Measurements from ENCODE around the gene ZCCHC12.

The ZCCHC12 gene

DNA sequence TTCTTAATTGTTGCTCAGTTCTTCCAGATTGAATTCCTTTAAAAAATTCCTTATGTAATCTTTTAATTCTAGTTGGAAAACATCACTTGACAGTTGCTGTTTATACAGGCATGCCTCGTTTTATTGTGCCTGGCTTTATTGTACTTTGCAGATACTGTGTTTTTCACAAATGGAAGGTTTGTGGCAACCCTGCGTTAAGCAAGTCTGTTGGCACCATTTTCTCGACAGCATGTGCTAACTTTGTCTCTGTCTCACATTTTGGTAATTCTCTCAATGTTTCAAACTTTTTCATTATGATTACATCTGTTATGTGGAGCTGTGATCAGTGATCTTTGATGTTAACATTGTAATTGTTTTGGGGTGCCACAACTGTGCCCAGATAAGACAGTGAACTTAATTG is 33.4 kb downstream of the ZCCHC12 start:
- Mint-ChIP-seq H3K36me3 (no peaks in the 10 kb centered on the region), H3K27me3 (no peaks in the 10 kb centered on the region), H3K4me1 (no peaks in the 10 kb centered on the region), H3K27ac (no peak overlapping the region), H3K4me3 (no peak overlapping the region), H3K9me3 (no peaks in the 10 kb centered on the region)

DNA sequence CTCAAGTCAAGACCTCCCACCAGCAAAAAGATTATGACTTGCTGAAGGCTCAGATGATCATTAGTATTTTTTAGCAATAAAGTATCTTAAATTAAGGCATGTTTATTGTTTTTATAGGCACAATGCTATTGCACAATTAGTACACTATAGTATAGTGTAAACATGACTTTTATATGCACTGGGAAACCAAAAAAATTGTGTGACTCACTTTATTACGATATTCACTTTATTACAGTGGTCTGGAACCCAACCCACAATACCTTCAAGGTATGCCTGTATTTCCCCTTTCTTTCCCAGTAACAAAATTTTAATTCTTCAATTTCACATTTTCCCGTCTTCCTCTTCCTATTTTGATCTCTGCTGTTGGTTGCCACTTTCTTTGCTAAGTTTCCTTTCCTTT is 37.7 kb downstream of the ZCCHC12 start:
- H3K27ac Mint-ChIP-seq = no peak overlapping the region
- H3K36me3 Mint-ChIP-seq = no peaks in the 10 kb centered on the region
- H3K27me3 Mint-ChIP-seq = no peaks in the 10 kb centered on the region
- no peaks in the 10 kb centered on the region for H3K9me3 Mint-ChIP-seq
- H3K4me1 Mint-ChIP-seq = no peaks in the 10 kb centered on the region
- no peak overlapping the region for H3K4me3 Mint-ChIP-seq

DNA sequence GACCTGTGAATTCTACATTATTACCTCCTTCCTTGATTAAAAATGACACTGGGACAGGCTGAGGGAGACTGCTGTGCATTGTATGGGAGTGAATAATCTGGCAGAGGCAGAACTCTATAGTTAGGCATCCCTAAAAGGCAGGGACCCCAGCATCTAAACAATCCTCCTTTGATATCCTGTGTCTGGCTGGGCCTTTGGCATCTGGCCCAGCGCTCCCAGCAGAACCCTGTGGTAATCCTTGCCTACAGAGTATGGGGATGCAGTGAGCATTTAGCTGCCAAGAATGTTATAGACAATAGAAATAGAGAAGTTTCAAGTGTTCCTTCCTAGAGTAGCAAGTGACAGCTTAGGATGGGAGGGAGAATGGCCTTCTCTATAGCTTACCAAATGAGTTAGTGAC is 38.5 kb downstream of the ZCCHC12 start:
- no peak overlapping the region for H3K27ac Mint-ChIP-seq
- no peaks in the 10 kb centered on the region for H3K36me3 Mint-ChIP-seq
- H3K9me3 Mint-ChIP-seq = no peaks in the 10 kb centered on the region
- H3K4me3 Mint-ChIP-seq = no peak overlapping the region
- no peaks in the 10 kb centered on the region for H3K27me3 Mint-ChIP-seq
- H3K4me1 Mint-ChIP-seq = no peaks in the 10 kb centered on the region

DNA sequence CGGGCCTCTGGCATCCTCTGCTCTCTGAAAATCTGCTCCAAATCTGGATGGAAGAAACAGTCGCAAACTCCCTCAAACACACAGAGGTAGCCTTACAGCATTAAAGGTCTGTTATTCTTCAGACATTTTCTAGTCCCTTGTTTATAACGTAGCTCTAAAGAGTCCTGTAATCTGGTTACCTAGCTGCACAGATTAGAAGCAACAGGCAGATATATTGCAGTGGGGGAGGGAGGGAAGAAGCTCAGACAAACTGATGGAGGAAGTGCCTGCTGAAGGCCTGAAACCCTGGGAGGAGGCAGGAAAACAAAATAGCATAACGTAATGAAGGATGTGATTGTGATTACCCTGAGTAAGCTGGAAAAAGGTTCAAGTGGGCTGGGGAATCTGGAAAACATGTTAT is 39.4 kb downstream of the ZCCHC12 start:
- H3K27ac Mint-ChIP-seq = no peak overlapping the region
- no peaks in the 10 kb centered on the region for H3K9me3 Mint-ChIP-seq
- no peaks in the 10 kb centered on the region for H3K4me1 Mint-ChIP-seq
- H3K4me3 Mint-ChIP-seq = no peak overlapping the region
- H3K27me3 Mint-ChIP-seq = no peaks in the 10 kb centered on the region
- H3K36me3 Mint-ChIP-seq = no peaks in the 10 kb centered on the region

DNA sequence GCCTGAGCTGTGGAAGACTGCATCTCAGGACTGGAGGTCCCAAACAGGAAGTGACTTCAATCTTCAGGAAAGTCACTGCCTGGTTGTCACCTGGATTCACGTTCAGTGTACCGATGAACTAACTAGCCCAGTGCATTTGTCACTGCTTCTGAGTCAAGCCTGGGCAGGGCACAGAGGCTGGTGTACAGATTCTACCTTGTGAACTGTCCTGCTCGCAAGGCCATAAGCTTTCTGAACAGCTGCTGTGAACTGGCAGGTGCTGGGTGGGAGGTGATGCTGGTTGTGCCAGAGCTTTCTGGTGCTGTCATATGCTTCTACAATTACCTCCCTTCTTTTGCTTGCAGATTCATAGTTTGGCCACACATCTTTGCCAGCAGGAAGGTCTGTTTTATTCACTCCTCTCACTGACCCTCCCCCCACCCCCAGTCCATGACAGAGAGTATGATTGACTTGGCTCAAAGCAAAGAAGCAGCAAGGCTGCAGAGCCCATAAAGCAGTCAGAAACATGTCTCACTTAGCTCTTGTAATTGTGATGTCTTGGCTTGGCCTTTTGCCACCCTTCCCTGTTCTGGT is 40.5 kb downstream of the ZCCHC12 start:
- H3K36me3 Mint-ChIP-seq = no peaks in the 10 kb centered on the region
- no peak overlapping the region for H3K4me3 Mint-ChIP-seq
- no peak overlapping the region for H3K27ac Mint-ChIP-seq
- H3K9me3 Mint-ChIP-seq = no peaks in the 10 kb centered on the region
- H3K4me1 Mint-ChIP-seq = no peaks in the 10 kb centered on the region
- no peaks in the 10 kb centered on the region for H3K27me3 Mint-ChIP-seq

DNA sequence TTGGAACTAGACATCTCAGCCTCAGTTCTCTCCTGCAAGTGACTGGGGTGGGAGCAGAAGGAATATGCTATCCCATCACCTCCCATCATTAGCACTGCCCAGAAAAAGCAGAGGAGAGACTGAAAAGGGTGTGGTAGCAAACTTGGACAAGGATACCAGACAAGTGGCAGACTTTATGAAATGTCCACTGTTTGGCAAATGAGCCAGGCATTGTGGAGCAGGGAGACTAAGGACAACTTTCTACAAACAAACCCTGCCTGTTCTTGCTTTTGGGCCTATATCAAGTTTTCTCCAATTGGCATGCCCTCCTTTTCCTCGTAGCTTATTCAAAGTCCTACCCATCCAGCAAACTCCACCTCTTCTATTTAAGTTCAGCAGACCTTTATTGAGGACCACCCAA is 41.6 kb downstream of the ZCCHC12 start:
- no peak overlapping the region for H3K27ac Mint-ChIP-seq
- H3K4me3 Mint-ChIP-seq = no peak overlapping the region
- H3K36me3 Mint-ChIP-seq = no peaks in the 10 kb centered on the region
- no peaks in the 10 kb centered on the region for H3K4me1 Mint-ChIP-seq
- no peaks in the 10 kb centered on the region for H3K9me3 Mint-ChIP-seq
- H3K27me3 Mint-ChIP-seq = no peaks in the 10 kb centered on the region

DNA sequence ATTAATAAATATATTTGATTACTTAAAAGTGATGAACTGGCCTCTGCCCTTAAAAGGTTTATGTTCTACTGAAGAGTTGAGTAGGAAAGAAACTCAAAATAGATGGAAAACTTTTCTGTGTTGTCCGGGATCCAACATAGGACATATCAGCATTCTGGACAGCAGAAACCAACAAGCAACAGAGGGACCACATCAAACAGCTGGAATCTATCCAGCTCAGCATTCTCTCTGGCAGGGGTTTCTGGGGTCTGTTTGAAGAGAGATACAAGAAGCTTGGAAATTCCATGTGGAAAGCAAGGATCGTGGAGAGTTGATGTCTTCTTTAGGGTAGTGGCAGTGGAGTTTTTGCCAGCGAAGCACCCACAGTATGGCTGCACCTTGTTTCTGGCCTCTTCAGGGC is 43.6 kb downstream of the ZCCHC12 start:
- H3K36me3 Mint-ChIP-seq = no peaks in the 10 kb centered on the region
- no peaks in the 10 kb centered on the region for H3K9me3 Mint-ChIP-seq
- H3K27me3 Mint-ChIP-seq = no peaks in the 10 kb centered on the region

DNA sequence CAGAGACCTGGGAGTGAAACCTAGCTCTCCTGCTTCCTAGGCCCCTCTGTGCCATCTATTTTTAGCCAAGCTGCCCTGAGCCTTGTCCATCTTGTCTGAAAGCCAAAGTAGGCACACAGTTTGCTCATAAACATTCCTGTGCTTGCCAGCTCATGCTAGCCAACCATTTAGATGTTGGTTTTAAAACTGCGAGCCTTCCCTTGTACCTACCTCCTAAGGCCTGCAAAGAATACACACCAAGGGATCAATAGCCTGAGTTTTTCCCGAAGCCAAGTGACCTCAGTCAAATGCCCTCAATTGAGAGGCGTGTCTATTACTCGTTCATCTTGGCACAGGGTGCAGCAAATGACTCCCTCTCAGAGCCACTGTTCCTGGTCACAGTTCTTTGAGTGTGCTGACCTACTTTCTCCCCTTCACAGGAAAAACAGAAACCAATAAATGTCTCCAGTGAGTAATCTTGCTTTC is 48.5 kb downstream of the ZCCHC12 start:
- Mint-ChIP-seq H3K9me3 (no peaks in the 10 kb centered on the region), H3K4me1 (no peaks in the 10 kb centered on the region), H3K27me3 (no peaks in the 10 kb centered on the region), H3K27ac (no peak overlapping the region), H3K36me3 (no peaks in the 10 kb centered on the region), H3K4me3 (no peak overlapping the region)

More for the DNA sequence above, 43.6 kb downstream of the ZCCHC12 start:
- Mint-ChIP-seq H3K4me1 (no peaks in the 10 kb centered on the region), H3K4me3 (no peak overlapping the region), H3K27ac (no peak overlapping the region)
